ENCODE data around the gene BLOC1S3.

BLOC1S3 gene

GRCh38 chr19:45169602-45170001, 9.0 kb upstream of the BLOC1S3 start:
- TF ChIP-seq CTCF (IDR thresholded peaks at IDR 0.05; ENCODE audit: control insufficient read depth, extremely low read depth, insufficient read depth) = no peak
- H3K4me3 ChIP-seq (ENCODE audit: low read depth, low read length) = no peak overlapping the region
- no peak for DNase-seq (ENCODE audit: low read depth)

- no peak for DNase-seq (ENCODE audit: low read depth)
- no peak for TF ChIP-seq CTCF (IDR thresholded peaks at IDR 0.05; ENCODE audit: control insufficient read depth, extremely low read depth, insufficient read depth)
- no peak overlapping the region for H3K4me3 ChIP-seq (ENCODE audit: low read depth, low read length)
Measured at GRCh38 chr19:45170146-45171106, 8.2 kb upstream of the BLOC1S3 start.

GRCh38 chr19:45171211-45171623, 7.4 kb upstream of the BLOC1S3 start:
- TF ChIP-seq CTCF (IDR thresholded peaks at IDR 0.05; ENCODE audit: control insufficient read depth, extremely low read depth, insufficient read depth) = no peak
- no peak overlapping the region for H3K4me3 ChIP-seq (ENCODE audit: low read depth, low read length)
- DNase-seq (ENCODE audit: low read depth) = no peak

- no peak overlapping the region for H3K4me3 ChIP-seq (ENCODE audit: low read depth, low read length)
- DNase-seq (ENCODE audit: low read depth) = no peak
- TF ChIP-seq CTCF (IDR thresholded peaks at IDR 0.05; ENCODE audit: control insufficient read depth, extremely low read depth, insufficient read depth) = no peak
Measured at GRCh38 chr19:45172173-45172572, 6.4 kb upstream of the BLOC1S3 start.

GRCh38 chr19:45172611-45173208, 5.9 kb upstream of the BLOC1S3 start:
- no peak for DNase-seq (ENCODE audit: low read depth)
- H3K4me3 ChIP-seq (ENCODE audit: low read depth, low read length) = no peak overlapping the region
- TF ChIP-seq CTCF (IDR thresholded peaks at IDR 0.05; ENCODE audit: control insufficient read depth, extremely low read depth, insufficient read depth) = no peak

GRCh38 chr19:45173816-45174215, 4.8 kb upstream of the BLOC1S3 start:
- no peak for TF ChIP-seq CTCF (IDR thresholded peaks at IDR 0.05; ENCODE audit: control insufficient read depth, extremely low read depth, insufficient read depth)

More at GRCh38 chr19:45173816-45174215, 4.8 kb upstream of the BLOC1S3 start:
- no peak for DNase-seq (ENCODE audit: low read depth)
- no peak overlapping the region for H3K4me3 ChIP-seq (ENCODE audit: low read depth, low read length)

All from LNCaP clone FGC (cell line).